NCI-H2107 (cell line): ENCODE data around the gene FAT2.
"Not testable (repeated sequence)": the region's sequence is repeated elsewhere in the genome, so short reads cannot be mapped to it uniquely, and the experiment has no call there.

Experiments
- DNase-seq: peaks from one replicate; lab custom pipeline; 2025; lab: John Stamatoyannopoulos, UW

FAT2 gene

DNA sequence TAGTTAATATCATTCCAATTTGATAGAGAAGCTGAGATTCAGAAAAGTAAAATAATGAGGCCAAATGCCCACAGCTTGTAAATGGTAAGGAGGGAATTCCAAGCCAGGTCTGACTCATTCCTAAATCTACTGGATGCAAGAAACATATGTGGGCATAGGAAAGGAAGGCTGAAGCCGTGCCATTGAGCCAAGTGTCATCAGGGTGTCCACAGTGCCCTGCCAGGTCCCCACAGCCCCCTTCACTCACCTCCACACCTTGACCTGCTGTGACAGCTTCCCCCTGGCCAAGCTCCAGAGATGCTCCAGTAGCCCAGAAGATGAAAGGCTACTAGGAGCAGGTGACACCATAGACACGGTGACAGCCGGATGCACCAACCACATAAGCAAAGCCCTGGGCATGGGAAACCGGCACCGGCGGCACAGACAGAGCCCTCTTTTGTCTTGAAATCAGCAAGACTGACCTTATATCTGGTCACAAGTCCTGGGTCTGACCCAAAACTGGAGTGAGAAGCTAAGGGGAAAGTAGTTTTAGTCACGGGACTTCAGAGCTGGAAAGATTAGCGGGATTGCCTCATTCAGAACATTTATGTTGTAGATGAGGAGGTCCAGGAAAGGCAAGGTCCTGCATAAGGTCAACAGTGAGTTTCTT, 20.1 kb upstream of the FAT2 start:
- no peak for DNase-seq

DNA sequence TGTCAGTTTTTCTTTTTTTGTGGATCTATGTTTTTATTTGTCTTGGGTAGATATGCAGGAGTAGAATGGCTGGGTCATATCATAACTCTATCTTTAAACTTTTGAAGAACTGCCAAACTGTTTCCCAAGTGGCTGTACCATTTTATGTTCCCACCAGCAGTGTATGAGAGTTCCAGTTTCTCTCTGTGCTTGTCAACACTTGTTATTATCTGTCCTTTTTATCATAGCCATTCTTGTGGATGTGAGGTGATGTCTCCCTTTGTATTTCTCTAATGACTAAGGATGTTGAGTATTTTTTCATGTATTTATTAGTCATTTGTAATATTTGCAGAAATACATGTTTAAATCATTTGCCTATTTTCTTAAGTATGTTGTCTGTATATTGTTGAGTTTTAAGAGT, 17.4 kb upstream of the FAT2 start:
- DNase-seq, result no peak

DNA sequence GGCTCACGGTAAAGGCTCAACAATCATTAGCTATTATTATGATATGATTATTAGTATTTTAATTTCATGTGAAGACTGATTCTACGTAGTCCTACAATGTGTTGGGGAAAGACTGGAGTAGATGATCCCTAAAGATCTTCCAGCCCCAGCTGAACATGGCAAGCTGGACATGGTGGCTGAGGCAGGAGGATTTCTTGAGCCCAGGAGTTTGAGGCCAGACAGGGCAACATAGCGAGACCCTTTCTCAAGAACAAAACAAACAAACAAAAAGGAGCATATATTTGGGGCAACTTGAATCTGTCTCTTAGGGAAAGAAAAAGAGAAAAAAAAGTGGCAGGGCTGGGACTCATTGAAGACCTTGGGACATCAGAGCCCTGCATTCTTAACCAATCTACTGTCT, 16.2 kb upstream of the FAT2 start:
- no peak for DNase-seq

DNA sequence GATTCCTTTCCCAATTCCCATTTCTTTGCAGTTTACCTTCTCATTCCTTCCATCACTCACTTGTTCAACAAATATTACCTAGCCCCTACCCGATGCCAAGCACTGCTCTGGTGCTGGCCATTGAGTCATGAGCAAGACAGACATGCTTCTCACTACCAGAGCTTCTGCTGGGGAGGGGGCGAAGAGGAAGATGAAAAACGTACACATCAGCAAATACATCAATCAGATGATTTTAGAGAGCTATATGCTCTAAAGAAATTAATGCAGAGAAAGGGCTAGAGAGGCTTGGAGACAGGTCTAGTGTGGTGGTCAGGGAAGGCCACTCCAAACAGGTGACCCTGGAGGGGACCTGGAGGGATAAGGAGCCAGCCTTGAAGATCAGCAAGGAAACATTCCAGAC, 14.4 kb upstream of the FAT2 start:
- DNase-seq, result no peak

DNA sequence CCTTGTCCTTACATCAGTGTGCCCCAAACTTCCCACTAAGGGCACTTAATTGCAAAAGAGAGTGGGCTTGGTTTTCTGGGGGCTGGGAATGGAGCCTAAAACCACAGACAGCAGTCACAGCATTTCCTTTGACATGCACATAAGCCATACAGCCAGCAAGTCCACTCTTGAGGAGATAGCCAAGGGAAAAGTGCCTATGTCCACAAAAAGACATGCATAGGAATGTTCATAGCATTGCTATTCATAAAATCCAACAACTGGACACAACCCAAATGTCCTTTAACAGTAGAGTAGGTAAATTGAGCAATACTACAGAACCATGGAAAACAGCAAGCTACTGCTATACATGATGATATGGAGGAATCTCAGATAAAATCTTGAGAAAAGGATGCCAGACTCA, 11.7 kb upstream of the FAT2 start:
- no peak for DNase-seq

DNA sequence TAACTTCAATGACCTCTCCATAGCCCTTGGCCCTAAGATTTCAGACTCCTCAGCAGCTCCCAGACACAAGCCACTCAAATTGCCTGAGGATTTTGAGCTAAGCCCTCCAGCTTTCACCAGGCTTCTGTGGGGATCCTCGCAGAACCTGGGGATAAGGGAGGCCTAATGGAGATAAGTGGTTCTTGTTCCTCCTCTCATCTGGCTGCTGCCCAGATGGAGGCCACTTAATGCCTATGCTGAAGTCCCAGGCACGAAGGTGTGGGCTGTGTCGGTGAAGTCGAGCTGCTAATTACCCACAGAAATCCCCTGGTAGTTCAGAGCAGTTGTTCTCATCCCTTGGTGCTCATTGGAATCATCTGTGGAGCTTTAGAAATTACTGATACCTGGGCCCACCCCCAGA, 10.3 kb upstream of the FAT2 start:
- no peak for DNase-seq

DNA sequence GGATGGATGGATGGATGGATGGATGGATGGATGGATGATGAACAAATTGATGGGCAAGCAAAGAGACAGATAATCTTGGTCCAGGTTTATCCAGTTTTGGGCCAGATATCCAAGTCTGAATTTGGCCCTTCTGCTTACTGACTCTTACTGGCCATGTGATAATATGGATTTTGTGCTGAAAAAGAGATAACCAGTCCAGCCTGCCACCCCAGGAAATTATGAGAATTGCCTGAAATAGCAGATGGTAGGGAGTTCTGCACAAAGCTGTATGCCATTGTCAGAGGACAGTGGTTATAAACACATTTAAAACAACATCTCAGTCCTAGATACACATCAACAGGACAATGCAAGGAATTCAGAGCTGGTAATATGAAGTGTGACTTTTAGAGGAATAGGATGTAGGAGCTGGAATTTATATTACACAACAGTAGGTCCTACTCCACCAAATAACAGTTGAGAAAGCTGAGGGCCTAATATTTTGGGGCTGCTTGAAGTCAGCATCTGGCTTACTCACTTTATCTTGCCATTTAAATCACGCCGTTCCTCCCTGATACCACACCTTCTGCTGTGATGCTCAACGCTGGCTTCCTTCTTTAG, 9.0 kb upstream of the FAT2 start:
- no peak for DNase-seq

DNA sequence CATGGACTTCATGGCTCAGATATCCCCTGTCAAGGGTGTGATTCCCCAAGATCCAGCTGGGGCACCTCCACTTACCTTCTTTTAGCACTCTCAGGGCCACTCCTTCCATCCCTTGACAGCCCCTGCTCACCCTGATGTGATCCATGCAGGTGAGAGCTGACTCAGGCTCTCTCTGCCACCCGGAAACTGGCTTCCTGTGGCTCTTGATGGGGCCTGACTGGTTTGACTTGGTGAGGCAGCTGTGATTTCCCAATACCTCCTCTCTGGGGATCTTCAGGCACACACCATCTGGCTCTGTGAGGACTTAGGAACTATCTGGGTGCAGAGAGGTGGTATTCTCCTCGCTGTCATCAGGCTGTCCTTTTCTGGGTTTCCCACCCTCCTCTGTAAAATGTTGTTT, 7.9 kb upstream of the FAT2 start:
- no peak for DNase-seq

DNA sequence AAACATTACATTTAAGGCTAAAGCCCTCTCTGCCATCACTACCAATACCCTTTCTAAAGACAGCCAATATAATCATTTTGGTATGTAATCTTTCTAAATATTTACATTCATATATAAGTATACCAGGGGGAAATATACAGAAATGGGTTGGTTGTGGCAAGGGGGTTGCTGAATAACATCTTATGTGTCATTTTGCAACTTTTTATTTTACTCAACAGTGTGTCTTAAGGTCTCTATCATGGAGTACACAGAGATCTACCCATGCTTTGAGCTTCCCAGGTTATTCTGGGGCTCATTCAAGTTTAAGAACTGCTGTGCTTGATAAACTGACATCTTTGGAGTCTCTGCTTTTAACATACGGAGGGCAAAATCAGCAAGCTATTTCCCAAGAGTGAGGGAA, 7.4 kb upstream of the FAT2 start:
- no peak for DNase-seq

DNA sequence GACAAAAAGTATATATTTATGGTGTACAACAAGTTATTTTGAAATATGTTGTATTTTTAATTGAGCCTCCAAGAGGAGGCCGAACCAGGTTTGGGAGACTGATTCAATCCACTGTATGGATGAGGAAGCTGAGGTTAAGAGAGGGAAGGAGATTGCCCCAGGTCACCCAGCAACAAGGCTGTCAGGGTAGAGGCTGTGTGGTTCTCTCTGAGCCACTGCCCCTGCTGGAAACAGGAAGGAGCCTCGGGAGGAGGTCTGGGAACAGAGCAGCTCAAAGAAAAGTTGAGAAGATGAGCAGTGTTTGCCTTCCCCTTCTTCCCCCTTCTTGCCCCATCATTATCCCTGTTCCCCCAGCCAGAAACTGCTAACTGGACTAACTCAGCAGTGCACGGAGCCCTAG, 6.6 kb upstream of the FAT2 start:
- no peak for DNase-seq

DNA sequence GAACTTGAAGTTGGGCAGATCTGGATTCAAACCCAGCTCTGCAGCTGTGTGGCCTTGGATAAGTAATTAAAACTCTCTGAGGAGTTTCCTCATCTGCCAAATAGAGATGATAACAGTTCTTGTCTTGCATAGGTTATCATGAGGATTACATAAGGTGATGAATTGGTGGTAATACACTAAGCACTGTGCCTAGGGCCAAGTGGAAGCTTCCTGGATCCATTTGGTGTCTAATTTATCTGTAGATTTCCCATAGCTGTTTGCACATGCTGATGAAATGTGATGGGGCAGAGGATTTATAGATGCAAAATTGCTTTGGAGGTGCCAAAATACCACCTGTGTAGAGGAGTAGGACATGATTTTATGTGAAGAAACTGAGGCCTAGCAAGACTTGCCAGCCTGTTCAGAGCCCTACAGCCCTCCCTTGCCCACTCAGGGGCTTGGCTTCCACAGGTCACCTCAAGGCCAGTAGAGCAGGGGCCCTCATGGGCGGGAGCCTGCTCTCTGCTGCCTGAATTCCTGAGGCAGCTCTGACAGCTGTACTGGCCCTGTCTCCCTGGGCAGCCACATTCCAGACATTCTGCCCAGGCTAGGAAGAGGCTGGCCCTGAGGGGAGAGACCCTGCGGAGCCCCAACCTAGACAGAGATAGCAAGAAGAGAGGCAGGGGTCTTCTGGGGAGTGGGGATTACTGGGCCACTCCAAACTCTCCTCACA, 5.9 kb upstream of the FAT2 start:
- no peak for DNase-seq

DNA sequence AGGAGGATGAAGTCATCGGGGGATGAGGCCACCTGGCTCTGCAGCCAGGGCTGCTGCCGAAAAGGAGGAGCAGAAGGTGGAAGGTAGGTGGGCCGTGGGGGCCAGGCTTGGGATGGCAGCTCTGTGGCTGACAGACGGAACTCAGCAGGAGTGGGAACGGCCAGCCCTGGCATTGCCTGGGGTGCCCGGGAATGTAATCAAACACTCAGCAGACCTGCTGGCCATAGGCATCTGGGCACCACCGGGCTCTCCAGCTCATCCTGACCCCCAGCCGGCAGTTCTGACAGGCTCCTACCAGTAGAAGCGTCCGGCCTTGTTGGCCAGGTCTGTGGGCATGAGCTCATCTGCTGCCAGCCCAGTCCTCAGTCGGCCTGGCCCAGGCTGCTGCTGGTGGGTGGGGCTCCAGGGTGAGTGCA, 4.3 kb upstream of the FAT2 start:
- no peak for DNase-seq

DNA sequence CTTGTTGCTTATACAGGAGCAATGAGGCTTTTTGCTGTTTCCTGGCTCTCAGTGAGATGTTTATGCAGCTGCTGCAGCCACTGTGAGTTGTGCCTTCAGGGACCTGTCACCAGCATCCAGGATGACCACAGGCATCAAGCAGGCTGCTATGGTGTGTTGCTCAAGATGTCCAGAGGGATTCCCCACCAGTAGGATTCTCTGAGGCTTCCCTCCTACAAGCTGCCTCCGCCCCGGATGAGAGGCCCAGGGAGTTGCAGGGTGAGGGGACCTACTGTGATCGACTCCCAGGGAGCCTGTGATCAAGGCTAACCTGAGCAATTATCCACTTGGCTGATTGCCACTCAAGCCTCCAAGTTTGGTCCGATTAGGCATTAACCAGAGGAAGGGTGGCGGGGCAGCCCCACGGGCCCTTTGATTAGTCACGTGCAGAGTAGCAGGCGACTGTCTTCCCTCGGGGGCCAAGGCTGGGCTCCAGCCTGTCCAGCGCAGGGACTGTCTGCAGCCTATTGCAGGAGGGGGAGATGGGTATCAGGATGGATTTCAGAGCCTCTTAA, 1.8 kb upstream of the FAT2 start:
- no peak for DNase-seq

DNA sequence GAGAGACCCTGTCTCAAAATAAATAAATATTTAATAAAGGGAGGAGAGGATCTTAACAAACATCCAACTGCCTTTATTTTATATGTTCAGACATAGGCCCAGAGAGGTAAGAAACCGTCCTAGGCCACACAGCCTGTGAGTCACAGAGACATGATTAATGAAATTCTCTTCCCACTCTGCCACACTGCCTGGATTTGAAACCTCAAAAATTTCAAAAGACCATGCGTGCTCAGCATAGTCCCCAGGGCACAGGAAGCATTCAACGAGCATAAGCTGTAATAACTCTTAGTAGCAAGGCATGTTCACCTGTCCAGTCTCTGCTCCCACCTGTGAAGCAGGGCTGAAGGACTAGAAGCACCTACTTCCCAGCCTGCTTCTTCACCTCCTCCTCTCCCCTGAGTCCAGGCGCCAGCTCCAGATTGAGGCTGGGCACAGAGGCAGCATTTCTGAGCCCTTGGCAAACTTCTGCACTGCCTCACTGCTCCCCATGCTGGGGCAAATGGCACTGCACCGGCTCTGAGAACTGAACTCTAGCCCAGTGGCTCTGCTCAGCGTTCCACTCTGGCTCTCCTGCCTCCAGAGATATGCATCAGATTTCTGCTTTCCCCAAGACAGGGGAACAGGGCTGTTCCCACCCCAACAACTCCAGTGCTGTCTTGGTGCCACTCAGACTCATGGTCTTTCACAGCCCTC, 1.1 kb downstream of the FAT2 start:
- no peak for DNase-seq

DNA sequence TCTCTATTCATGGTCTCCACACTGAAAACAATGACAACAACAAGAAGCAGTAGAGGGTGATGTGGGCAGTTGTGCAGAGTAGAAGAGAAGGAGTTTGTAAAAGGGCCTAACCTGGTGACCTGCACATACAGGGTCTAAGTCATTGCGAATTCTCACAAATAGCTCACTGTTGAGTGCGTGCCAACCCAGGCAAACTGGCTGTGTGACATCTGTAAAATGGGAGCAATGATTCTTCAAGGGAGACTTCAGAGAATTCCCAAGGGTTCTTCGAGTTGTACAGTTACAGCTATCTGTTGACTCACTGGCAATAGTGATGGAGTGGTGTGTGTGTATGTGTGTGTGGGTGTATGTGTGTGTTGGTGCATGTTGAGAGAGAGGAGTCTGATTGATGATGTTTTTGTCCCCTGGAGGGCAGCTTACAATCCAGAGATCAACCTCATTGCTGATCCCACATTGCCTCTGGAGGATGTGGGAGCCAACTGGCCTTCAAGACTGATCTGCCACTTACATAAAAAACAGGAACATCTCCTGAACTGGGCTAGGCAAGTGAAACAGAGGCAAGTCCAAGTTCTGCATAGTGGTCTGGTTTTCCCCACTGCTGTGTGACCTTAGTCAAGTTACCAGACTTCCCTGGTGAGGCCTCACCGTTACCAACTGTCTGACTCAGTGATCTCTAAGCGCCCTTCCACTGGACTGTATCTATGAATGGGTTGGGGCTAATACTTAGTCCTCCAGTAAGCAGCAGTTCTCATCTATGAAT, 3.2 kb downstream of the FAT2 start:
- DNase-seq, result no peak

DNA sequence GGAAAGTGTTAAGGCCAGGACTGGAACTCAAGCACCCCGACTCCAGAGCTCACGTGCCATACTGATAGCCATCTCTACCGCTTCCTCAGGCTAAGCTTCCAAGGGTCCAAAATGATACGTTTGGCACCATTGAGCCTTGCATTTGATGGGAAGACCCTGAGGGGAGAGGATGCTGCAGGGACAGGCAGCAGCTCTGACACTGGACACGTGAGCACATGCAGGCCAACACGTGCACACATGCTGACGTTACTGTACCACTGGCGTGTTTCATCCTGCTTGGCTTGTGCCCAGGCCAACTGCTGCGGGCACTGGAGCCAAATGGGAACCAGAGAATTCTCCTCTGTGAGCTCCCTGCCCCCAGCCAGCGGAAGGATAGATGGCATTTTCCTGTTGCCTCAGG, 5.2 kb downstream of the FAT2 start:
- no peak for DNase-seq

DNA sequence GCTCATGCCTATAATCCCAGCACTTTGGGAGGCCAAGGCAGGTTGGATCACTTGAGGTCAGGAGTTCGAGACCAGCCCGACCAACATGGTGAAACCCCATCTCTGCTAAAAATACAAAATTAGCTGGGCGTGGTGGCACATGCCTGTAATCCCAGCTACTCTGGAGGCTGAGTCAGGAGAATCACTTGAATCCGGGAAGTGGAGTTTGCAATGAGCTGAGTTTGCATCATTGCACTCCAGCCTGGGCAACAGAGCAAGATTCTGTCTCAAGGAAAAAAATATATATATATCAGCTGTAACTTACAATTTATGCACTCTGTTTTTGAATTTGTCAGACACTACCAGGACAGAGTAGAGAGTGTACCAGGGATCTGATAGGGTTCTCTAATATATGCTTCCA, 5.8 kb downstream of the FAT2 start:
- DNase-seq, result not testable (repeated sequence)

DNA sequence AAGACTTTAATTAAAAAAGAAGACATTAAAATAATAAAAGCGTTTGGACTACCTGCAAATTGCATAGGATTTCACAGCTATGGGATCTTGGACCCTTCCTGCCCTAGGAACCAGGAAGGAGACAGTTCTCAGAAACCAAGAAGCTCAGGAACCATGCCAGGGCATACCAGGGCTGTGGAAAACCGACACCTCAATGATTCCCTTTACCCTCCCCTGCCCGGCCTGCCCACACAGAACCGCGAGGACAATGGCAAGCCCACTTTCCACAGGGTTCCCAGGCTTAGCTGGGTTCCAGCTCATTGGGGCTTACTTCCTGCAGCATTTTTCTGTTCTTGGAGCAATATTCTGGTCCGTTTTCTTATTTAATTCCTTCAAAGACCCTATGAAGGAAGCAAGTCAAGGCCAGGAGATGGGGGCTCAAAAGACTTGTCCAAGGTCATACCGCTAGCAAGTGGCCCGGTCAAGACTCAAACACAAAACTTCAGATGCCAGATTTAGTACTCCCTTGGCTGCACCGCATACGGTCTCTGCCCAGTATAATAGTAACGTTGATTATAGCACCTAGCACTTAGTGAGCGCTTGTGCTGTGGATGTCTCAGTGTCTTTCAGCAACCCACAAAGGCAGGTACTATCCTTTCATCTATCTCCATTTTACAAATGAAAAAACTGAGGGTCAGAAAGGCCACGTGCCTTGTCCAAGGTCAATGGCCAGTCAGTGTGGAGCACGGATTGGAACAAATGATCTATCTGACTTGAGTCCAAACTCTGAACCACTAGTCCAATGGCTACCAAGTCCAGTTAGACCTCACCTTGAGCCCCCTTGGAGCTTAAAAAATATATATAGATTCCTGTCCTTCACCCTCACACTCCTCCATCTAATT, 6.8 kb downstream of the FAT2 start:
- DNase-seq, result no peak

DNA sequence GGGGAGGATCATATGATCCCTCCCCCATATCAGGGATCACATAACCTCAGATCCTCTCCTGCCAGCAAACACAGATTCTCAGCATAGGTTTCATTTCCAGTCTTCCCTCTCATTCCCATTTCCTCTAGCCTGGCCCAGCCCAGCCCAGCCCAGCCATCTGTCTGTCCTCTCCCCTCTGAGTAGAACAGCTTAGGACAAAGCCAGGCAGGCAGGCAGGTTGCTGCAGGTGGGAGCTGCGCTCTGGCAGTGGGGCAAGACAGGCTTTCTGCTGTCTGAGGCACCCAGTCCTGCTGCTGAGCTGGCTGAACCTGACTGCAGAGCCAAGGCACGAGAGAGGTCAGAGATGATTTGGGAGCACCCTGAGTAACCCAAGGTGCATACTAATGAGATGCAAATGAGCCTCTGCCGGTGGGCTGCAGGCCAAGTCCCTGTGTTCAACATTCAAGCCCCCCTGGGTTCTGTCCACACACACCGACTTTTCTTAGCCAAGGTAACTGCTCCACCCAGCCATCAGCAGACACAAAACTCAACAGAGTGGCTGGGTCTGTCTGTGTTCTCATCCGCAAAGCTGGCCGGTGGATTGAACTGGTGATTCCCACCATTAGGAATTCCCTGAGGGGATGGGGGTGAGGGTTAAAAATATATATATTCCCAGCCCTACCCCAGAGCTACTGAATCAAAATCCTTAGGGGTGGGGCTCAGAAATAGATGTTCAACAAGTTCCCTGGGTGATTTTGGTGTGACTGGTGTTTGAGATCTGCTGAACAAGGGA, 9.1 kb downstream of the FAT2 start:
- no peak for DNase-seq

DNA sequence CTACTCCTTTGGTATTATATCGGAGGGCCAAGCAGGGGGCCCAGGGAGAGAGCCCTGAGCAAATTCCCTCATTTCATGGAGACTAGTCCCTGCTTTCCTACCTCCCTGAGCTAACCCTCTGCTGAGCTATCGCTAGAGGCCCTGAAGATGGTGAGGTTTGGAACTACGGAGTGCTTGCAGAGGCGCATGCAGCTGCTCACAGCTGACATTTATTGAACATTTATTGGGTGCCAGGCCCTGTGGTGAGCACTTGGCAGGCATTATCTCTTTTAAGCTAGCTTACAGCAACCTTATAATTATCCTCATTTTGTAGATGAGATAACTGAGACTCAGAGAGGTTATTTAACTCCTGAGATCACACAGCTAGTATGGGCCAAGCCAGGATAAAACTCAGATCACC, 9.8 kb downstream of the FAT2 start:
- DNase-seq, result no peak
